GM19438 (cell line): ENCODE data around the gene PGAM2.

ENCODE experiments used
- ATAC-seq: cut with Tn5 transposase; IDR thresholded peaks from one replicate; pipeline ENCODE4 v1.9.1; 2021; ENCODE audit warnings: low read depth; ENCODE audit not compliant: unreplicated experiment

PGAM2 gene

DNA sequence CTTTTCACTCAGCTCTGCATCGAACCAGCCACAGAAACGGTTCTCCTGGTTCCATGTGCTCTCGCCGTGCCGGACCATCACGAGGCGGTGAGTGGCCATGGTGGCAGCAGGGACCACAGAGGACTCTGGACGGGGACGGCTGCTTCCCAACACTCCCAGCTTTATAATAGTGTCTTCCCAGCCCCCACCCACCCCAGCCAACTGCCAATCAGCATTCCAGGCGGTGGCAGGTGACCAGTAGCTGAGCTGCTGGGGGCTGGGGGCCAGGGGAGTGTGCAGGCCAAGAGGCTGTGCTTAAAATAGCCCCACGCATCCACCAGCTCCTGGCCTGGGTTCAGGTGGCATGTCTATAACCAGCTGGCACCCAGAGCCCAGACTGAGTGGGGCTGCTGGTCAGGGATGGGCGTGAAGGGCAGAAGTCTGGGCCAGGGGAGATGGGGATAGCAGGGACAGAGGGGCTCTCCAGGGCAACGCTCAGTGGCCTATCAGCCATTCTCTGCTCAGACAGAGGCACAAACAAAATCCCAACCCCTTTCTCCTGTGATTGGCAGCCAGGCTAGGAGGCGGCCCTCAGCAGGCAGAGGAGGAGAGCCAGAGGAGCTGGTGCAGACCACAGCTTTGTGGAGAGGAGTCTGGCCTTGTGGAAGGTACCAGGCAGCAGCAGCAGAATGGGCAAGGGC is at the start of gene PGAM2:
TSS of gene PGAM2 (minus strand) at position 137 of the 680 bp plus-strand sequence. CDS start at position 99, 38 bp downstream.
- no peak for ATAC-seq

DNA sequence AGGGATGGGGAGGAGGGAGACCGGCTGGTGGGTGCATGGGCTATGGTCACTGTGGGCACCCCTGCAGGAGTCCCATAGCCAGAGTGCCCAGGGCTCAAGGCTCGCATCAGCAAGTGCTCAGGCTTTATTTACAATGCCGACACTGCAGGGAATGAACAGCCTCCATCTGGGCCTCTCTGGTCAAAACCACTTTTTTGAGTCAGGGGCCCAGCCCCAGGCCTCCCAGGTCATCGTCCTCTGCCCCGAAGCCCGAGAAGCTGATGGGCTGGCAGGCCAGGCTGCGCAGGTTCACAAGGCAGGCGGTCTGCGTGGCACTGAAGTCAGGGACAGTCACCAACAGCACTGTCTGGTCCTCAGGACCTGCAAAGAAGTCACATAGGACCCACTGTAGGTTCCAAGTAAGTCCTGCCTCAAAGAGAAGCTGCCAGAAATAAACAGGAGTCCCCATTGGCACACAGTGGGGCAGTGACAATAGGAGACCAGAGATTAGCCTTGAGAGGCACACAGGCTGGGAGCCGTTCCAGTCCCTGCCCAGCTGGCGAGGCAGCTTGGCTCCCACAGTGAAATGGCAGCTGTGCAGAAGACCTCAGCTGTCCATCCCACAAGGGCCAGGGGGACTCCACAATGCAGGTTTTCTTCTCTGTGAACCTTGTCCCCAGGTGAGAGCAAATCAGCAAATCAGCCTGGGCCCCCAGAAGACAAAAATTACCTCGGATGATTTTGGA is 49.4 kb upstream of the PGAM2 start:
- no peak for ATAC-seq

DNA sequence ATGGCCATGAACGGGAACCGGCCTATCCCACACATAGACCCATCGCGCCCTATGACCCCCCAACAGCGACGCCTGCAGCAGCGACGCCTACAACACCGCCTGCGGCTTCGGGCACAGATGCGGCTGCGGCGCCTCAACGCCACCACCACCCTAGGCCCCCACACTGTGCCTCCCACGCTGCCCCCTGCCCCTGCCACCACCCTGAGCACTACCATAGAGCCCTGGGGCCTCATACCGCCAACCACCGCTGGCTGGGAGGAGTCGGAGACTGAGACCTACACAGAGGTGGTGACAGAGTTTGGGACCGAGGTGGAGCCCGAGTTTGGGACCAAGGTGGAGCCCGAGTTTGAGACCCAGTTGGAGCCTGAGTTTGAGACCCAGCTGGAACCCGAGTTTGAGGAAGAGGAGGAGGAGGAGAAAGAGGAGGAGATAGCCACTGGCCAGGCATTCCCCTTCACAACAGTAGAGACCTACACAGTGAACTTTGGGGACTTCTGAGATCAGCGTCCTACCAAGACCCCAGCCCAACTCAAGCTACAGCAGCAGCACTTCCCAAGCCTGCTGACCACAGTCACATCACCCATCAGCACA is 48.5 kb upstream of the PGAM2 start:
- ATAC-seq = no peak

DNA sequence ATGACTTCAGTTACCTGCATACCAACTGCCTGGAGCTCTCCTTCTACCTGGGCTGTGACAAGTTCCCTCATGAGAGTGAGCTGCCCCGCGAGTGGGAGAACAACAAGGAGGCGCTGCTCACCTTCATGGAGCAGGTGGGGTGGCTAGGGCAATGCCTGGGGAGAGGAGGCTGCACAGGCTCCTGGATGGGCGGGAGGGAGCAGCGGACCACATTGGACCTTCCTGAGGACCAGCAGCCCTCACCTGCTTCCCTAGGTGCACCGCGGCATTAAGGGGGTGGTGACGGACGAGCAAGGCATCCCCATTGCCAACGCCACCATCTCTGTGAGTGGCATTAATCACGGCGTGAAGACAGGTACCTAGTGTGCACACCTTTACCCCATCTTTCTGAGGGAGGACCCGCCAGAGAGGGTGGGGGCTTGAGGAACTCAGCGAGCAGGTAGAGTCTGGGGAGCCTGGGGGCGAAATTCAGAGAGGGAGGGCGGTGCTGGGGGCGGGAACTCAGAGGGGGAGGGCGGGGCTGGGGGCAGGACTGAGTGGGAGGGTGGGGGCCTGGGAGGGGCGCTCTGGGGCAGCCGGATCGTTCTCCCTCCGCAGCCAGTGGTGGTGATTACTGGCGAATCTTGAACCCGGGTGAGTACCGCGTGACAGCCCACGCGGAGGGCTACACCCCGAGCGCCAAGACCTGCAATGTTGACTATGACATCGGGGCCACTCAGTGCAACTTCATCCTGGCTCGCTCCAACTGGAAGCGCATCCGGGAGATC is 47.8 kb upstream of the PGAM2 start:
- ATAC-seq = no peak

DNA sequence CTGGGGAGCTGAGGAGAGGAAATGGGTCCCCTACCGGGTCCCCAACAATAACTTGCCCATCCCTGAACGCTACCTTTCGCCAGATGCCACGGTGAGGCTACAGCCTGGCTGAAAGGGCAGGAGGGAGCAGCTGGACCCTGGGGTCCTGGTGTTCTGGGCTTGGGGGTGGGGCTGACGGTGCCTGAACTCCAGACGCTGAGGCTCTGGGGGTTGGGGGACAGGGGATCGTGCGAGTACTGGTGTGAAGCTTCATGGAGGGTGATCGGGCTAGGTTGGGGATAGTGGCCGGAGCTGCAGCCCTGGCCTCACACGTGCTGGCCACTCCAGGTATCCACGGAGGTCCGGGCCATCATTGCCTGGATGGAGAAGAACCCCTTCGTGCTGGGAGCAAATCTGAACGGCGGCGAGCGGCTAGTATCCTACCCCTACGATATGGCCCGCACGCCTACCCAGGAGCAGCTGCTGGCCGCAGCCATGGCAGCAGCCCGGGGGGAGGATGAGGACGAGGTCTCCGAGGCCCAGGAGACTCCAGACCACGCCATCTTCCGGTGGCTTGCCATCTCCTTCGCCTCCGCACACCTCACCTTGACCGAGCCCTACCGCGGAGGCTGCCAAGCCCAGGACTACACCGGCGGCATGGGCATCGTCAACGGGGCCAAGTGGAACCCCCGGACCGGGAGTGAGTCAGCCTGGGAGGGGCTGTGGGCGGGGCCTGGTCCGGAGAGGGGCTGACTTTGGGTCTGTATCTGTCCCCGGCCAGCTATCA is 47.0 kb upstream of the PGAM2 start:
- no peak for ATAC-seq

DNA sequence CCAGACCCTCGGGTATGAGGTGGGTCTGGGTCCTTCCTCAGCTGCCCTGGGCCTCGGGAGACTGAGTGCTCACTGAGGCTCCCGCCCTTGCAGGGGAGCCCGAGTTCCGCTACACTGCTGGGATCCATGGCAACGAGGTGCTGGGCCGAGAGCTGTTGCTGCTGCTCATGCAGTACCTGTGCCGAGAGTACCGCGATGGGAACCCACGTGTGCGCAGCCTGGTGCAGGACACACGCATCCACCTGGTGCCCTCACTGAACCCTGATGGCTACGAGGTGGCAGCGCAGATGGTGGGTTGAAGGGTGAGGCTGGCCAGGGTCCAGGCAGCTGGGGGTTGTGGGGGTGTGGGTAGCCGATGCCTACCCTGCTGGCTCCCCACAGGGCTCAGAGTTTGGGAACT is 46.4 kb upstream of the PGAM2 start:
- no peak for ATAC-seq

DNA sequence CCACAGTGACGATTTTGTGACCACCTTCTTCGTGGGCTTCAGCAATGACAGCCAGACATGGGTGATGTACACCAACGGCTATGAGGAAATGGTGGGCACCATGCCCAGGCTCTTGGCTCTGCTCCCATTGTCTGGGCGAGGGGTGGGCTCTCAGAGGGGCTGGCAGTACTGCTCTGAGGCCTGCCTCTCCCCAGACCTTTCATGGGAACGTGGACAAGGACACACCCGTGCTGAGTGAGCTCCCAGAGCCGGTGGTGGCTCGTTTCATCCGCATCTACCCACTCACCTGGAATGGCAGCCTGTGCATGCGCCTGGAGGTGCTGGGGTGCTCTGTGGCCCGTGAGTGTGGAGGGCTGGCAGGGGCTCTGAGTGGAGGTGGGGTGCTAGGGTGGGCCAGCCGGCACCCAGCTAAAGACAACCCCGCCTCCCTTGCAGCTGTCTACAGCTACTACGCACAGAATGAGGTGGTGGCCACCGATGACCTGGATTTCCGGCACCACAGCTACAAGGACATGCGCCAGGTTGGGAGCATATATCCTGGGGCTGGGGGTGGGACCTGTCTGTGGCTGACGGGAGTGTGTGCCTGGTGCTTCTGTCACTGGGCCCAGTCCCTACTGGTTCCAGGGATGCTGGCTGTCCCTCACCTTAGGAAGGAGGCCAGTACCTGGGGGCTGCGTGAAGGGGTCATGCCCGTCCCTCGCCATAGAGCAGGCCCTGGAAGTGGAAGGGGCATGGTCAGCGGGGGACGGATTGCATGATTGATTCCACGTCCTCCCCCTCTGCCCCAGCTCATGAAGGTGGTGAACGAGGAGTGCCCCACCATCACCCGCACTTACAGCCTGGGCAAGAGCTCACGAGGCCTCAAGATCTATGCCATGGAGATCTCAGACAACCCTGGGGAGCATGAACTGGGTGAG is 45.6 kb upstream of the PGAM2 start:
- ATAC-seq = no peak

DNA sequence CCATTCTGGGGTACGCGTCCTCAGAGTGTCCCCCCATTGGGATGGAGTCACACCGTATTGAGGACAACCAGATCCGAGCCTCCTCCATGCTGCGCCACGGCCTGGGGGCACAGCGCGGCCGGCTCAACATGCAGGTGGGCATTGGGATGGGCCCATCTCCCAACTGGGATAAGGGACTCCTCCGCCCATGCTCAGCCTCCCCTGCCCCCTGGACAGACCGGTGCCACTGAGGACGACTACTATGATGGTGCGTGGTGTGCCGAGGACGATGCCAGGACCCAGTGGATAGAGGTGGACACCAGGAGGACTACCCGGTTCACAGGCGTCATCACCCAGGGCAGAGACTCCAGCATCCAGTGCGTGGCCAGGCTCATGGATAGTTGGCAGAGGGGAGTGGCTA is 44.6 kb upstream of the PGAM2 start:
- no peak for ATAC-seq

DNA sequence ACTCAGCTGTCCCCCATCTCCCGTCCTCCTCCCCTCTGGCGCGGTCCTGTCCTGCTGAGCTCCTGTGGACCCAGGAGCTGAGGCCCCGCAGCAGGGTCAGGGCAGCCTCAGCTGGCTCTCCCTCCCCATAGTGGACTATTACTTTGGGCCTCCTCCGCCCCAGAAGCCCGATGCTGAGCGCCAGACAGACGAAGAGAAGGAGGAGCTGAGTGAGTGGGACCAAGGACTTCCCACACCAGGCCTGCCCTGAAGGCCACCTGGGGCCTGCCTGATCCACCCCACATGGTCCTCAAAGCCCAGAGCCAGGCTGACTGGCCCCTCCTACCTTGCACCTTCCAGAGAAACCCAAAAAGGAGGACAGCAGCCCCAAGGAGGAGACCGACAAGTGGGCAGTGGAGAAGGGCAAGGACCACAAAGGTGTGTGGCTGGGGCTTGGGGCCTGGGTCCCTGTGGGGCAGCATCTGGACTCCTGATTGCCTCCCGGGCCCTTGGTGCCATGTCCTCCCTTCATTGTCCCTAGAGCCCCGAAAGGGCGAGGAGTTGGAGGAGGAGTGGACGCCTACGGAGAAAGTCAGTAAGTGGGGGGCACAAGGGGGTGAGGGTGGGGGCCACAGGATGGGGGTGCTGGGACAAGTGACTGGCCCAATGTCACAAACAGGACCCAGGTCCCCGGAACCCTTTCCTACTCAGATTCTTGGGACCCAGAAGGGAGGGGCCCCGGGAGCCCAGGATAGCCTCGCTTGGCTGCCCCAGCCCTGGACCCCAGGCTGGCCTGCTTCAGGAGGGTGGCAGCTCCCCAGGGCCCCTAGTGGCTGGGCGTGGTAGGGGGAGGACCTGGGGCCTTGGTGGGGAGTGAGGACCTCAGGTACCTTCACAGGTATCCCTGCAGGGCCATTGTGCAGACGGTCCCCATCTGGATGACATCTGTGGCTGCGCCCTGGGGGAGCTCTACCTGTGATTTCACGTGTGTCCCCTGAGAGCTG is 43.7 kb upstream of the PGAM2 start:
- ATAC-seq = no peak

DNA sequence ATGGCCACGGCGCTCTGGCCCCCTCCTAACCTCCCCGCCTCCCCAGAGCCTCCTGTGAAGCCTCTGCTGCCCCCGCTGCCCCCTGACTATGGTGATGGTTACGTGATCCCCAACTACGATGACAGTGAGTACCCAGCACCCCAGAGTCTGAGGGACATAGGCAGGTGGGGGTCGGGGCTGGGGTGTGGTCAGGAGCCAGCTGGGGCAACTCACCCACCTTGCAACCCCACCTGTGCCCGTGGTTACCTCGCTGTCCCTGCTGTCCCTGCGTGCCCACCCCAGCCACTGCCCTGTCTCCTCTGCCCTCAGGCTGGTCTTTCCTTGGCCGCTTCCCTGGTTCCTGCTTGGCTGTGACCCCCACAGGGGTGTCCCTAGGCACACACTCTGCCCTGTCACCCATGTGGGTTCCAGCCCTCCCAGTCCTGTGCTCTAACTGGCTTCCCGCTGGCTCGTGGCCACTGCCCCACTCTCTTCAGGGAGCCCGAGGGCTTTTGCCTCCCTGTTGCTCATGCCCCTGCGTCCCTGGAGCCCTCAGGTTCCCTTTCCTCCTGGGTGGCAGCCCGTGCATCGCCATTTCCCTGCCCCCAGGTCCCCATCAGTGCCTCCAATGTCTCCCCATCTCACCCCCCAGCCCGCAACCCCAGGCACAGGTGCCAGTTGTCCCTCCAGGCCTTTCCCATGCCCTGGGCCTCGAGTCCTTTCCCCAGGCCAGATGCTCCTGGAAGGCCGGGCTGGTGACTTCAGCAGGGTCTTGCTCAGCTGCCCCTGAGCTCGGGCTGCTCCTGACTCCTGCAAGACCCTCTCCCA is 42.8 kb upstream of the PGAM2 start:
- ATAC-seq = no peak

DNA sequence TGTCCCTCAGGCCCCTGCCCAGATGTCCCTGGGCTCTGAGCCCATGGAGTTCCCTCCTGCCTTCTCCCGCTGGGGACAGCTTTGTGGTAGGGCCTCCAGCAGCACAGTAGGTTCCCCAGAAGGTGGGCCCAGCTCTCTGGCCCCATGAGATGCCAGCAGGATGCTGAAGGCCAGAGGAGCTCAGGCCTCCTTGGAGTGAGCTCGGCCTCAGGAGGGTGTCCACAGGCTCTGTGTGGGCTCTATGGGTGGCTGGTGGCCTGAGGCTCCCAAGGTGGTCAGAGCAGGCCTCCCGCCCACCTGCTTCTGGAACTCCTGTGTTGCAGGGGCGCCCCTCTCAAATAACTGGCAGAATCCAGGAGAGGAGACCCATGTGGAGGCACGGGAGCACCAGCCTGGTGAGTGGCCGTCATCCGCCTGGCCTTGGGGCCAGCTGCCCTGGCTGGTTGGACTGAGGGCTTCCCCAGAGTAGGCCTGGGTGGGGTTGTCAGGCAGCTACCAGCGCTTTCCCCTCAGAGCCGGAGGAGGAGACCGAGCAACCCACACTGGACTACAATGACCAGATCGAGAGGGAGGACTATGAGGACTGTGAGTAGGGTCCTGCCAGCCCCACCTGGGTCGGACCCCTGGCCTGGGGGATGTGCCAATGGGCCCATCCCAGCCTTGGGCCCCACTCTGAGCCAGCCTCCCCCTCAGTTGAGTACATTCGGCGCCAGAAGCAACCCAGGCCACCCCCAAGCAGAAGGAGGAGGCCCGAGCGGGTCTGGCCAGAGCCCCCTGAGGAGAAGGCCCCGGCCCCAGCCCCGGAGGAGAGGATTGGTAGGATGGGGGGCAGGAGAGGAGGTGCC is 42.0 kb upstream of the PGAM2 start:
- ATAC-seq = no peak

DNA sequence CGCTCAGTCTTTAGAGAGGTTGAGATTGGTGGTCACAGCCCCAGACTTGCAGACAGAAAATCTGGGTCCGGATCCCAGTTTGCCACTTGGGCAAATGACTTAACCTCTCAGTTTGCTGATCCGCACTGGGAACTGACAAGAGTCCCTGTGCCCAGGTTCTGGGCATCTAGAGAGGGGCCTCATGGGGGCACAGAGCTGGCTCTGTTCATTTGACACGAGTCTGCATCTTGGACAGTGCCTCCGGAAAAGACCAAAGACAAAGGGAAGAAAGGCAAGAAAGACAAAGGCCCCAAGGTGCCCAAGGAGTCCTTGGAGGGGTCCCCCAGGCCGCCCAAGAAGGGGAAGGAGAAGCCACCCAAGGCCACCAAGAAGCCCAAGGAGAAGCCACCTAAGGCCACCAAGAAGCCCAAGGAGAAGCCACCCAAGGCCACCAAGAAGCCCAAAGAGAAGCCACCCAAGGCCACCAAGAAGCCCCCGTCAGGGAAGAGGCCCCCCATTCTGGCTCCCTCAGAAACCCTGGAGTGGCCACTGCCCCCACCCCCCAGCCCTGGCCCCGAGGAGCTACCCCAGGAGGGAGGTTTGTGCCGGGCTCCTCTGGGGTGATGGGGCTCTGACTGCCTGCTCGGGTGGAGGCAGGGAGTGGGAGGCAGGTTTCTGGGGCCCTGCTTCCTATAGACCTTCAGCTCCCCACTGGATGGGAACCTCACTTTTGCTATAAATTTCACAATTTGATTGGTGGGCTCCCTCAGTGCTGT is 41.1 kb upstream of the PGAM2 start:
- no peak for ATAC-seq

DNA sequence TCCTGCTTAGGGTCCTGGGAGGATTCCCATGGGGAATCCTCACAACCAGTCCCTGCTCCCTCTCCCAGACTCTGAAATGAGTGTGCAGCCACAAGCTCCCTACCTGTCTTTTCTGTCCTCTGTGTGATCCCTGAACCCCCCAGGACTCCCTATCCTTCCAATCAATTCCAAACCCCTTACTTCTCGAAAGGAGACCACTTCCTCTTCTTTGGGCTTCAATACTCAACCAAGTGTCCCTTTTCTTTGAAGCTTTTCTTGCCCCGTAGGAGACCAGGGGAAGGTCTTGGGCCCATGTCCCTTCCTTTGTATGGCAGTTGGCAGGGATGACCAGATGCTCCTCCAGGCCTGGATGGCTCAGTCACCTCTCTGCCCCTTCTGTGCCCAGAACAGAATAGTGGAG is 40.5 kb upstream of the PGAM2 start:
- ATAC-seq = no peak

DNA sequence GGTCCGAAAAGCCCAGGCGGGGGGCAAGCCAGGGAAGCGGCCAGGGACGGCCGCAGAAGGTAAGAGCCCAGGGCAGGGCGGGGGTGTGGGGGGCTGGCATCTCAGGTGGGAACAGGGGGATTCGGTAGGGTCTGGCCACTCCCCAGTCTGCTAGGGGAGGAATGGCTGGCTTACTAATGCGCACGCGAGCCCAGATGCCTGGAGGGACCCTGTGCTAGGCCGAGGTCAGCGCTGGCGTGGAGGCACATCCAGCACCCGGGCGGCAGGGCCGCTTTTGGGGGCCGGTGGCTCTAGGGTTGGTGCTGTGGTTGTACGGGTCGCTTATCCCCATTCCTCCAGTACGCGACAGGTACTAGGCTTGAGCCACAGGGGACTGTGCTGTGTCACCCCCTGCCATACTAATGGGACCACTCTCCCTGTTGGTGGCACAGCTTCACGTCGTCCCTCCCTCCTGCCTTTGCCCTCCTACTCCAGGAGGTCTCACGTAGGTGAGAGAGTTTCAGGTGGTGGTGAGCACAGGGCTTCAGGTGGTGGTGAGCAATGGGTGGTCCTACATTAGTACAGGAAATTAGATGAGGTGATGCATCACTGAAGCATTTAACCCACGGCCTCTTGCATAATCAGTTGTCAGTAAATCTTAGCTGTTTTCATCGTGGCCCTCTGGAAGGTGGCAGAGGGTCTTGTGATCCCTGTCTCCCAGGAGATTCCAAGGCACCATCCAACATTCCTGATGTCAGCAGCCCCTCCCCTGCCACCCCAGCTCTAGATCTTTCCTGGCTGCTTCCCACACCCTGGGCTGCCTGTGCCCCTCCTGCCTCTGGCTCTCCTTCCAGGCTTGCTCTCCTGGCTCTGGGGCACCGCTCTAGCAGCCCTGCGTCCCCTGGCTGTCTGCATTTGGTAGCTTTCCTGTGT is 39.7 kb upstream of the PGAM2 start:
- no peak for ATAC-seq
